GM13977 (cell line): ENCODE measurements around the gene PLCG1.

Experiments used
- DNase-seq: peaks from one replicate; pipeline ENCODE4 v3.0.0; 2012; ENCODE audit warnings: low spot score
- CTCF ChIP-seq: IDR thresholded peaks from 2 replicates; pipeline ENCODE4 v1.5.1; 2012; ENCODE audit warnings: mild to moderate bottlenecking, control low read depth; ENCODE audit not compliant: insufficient read depth; ENCODE audit errors: extremely low read depth, missing control alignments
- in situ Hi-C: fragments of 300-500 bp; cut with MboI; formaldehyde crosslinking; loops from one replicate; pipeline ENCODE4 v1.12.0; 2022; ENCODE audit warnings: low sequenced_read_pairs, low pct_unique_long_range_greater_than_20kb, mixed read lengths, inconsistent platforms; ENCODE audit not compliant: unreplicated experiment

Gene PLCG1

GRCh38 chr20:41200446-41201202 is 63.3 kb downstream of the PLCG1 start:
- DNase-seq: no peak
- in situ Hi-C loops: no loop called here

GRCh38 chr20:41201760-41202159 is 64.4 kb downstream of the PLCG1 start:
- TF ChIP-seq CTCF: no peak
- in situ Hi-C loops: no loop called here
- no peak for DNase-seq

More at GRCh38 chr20:41200446-41201202, 63.3 kb downstream of the PLCG1 start:
- no peak for TF ChIP-seq CTCF

GRCh38 chr20:41202426-41202825 is 65.1 kb downstream of the PLCG1 start:
- in situ Hi-C loops: no loop called here
- no peak for TF ChIP-seq CTCF
- no peak for DNase-seq

GRCh38 chr20:41203660-41204059 is 66.3 kb downstream of the PLCG1 start:
- TF ChIP-seq CTCF: no peak
- no peak for DNase-seq
- in situ Hi-C loops: no loop called here

- in situ Hi-C loops: no loop called here
- TF ChIP-seq CTCF: no peak
- DNase-seq: no peak
Observed at GRCh38 chr20:41204304-41205265, 67.2 kb downstream of the PLCG1 start.

- TF ChIP-seq CTCF: no peak
- no peak for DNase-seq
- in situ Hi-C loops: no loop called here
Observed at GRCh38 chr20:41205313-41205712, 68.0 kb downstream of the PLCG1 start.
